ENCODE data around the gene HES1.
"Not testable (repeated sequence)": the region's sequence is repeated elsewhere in the genome, so short reads cannot be mapped to it uniquely, and the experiment has no call there.

The HES1 gene

DNA sequence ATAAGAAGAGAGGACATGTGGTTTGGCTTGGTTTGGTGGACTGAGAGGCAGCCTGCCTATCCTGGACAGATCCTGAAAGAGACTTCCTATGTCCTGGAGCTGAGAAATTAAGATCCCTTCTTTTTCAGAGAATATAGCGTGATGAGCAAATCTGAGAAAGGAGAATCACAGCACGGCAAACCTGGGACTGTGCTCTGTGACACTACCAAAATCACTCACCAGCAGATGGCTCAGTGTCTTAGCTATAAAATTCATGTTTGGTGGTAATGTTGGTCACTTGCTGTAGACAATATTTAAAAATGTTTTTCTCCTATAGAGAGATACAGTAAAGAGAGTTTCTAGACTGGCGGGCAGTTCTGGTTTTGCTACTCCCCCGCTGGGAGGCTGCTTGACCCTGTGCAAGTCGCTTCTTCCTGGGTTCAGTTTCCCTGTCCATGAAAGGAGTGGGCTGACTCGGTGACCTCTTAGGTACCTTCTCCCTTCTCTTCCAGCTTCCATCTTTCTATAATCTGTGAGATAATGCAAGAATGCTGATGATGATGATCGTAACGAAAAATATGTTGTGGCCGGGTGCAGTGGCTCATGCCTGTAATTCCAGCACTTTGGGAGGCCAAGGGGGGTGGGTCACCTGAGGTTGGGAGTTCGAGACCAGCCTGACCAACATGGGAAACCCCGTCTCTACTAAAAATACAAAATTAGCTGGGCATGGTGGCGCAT is 7.6 kb upstream of the HES1 start:
- no peak for DNase-seq (ENCODE audit: low read depth in 2 of 2)

DNA sequence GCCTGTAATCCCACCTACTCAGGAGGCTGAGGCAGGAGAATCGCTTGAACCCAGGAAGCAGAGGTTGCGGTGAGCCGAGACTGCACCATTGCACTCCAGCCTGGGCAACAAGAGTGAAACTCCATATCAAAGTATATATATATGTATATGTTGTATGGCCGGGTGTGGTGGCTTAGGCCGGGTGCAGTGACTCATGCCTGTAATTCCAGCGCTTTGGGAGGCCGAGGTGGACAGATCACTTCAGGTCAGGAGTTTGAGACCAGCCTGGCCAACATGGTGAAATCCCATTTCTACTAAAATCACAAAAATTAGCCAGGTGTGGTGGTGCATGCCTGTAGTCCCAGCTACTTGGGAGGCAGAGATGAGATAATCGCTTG is 7.0 kb upstream of the HES1 start:
- DNase-seq (ENCODE audit: low read depth in 2 of 2), result not testable (repeated sequence)

DNA sequence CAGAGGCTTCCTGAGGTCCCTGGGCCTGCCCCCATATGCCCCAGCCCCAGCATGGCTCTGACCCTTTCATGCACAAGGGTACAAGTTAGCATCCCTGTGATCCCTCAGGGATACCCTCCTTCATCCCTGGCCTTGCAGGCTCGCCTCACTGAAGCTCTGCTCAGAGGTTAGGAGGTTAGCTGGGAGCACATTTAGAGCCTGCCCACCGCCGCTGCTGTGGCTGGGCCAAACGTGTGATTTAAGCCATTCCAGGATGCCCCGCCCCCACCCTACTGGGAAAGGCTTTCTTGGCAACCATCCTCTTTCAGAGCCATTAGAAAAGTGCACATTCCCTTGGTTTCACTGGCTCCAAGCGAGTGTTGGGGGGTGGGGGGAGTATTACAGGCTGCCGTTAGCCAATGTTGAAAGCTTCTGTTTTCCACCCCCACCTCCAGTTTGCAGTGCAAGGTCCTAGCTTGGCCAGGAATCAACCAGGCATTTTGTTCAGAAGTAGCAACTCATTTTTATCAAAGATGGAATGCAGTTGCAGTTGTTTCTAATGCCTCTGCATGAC is 6.3 kb upstream of the HES1 start:
- DNase-seq (ENCODE audit: low read depth in 2 of 2), result no peak

DNA sequence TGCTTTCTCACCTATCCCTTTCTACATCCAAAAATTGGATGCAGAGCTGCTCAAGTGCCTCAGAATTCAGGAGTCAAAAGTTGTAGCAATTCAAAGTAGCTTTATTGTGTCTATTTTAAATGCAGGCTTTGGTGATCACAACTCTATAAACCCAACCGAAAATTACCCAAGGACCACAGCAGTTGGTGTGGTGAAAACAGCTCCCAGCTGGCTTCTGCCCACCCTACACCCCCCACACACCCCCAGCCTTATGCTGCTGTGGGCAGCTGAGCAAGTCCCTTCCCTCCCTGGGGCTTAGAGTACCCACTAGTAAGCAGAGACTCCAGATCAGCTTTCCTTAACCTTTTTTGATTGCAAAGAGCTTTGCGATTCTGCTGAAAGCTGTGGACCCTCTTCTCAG is 5.8 kb upstream of the HES1 start:
- DNase-seq (ENCODE audit: low read depth in 2 of 2), result no peak

- no peak for DNase-seq (ENCODE audit: low read depth in 2 of 2)
Observed at GRCh38 chr3:194130807-194131589, 5.0 kb upstream of the HES1 start.

GRCh38 chr3:194132465-194133286 is 3.3 kb upstream of the HES1 start:
- DNase-seq (ENCODE audit: low read depth in 2 of 2), result no peak

DNA sequence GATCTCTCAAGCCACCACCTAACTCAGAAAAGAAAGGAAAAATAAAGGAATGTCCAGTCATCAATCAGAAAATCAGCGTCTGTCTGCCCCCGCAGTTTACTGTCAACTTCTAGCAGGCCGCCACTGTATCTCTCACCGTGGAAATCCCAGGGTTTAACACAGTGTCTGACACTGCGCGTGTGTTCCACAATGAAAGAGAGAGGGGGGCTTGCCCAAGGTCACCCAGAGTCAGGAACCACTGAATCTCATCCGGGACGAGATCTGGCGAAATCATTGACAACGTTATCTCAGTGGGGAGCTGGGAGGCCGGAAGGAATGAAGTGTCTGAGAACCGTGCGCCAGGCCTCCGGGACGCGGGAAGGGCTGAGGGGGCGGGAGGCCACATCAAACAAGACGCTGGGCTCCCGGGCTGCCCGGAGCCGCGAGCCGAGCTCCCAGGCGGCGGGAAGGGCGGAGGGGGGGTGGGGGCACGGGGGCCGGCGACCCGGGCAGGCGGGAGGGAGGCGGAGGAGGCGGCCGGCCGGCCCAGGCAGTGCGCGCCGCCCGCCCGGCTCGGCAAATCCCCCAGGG is 2.2 kb upstream of the HES1 start:
- peak in 1 of 2 donors; percentile 32 for DNase-seq (ENCODE audit: low read depth in 2 of 2)

DNA sequence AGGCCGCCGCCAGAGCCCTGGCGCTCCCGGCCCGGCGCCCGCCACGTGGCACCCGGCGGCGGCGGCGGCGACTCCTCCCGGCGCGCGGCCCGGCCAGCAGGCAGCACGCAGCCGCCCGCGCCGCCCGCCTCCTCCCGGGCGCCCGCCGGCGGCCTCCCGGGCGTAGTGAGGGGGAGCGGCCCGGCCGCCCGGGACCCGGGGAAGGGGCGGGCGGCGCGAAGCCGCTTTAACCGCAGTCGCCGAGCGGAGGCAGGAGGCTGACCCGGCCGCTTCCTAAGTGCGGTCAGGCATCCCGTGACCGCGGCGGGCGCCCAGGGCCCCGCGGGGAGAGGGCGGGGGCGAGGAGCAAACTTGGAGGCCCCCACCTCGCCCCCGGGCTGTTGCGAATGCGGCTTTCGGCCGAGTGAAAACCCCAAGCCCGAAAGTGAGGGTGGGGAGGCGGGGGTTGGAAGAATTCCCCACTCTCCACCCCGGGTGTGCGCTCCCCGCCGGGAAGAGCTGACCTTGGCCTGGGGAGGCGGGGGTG is 1.7 kb upstream of the HES1 start:
- DNase-seq (ENCODE audit: low read depth in 2 of 2), result peak in 1 of 2 donors; percentile 57

- peak; percentile 73 to 75 for DNase-seq (ENCODE audit: low read depth in 2 of 2)
Observed at GRCh38 chr3:194134757-194135515, 1.0 kb upstream of the HES1 start.

- no peak for DNase-seq (ENCODE audit: low read depth in 2 of 2)
Observed at GRCh38 chr3:194135516-194135805, 487 bp upstream of the HES1 start.

GRCh38 chr3:194136519-194137007 is 615 bp downstream of the HES1 start:
- DNase-seq (ENCODE audit: low read depth in 2 of 2), result no peak

- no peak for DNase-seq (ENCODE audit: low read depth in 2 of 2)
Observed at GRCh38 chr3:194137008-194137505, 1.1 kb downstream of the HES1 start.

GRCh38 chr3:194137506-194138474 is 1.8 kb downstream of the HES1 start:
- DNase-seq (ENCODE audit: low read depth in 2 of 2), result peak in 1 of 2 donors; percentile 39

DNA sequence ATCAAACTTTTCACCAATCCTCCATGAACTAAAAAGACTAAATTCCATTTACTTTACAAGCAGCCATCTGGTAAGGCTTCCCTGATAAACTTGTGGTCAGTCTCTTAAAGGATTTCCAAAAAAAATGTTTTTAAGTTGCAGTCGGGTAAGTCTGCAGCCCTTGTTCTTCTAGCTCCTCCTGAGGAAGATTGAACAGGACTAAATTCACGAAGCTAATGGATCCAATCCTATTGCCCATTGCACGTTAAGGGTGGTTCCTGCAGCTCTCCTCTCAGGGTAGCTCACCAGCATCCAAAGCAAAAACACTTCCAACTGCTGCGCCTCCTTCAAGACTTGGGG is 2.8 kb downstream of the HES1 start:
- no peak for DNase-seq (ENCODE audit: low read depth in 2 of 2)

DNA sequence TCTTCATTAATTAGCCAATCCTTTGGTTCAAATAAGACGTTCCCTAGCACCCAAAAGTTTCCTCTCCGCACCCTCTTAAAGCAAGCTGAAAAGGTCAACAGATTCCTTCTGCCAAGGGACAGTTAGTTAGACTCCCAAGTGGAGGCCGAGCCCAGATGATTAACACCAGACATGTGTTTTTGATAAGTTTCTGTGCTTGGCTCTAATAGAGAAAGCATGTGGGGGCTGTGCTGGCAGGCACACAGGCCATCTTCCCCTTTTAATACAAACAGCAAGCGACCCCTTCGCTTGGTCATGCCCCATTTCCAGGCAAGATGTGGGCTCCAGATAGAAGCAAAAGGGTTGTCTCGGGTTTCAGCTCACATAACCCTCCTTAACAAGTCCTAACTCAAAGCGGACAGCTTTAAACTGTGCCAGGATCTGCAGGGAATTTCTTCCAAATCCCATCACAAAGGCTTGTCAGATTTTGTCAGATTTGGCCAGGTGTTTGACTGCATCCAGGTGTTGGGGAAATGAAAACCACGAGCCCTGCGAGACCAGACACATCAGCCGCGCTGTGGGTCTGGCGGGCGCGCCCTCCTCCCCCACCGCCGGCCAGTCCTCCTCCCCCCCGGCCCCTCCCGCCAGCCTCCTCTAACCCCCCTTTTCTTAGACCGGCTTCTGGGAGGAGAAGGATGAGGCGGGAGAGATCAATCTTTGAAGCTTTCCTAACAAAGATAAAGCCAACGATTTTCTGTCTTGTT is 3.3 kb downstream of the HES1 start:
- DNase-seq (ENCODE audit: low read depth in 2 of 2), result no peak

- DNase-seq (ENCODE audit: low read depth in 2 of 2), result no peak
Observed at GRCh38 chr3:194139814-194140391, 4.0 kb downstream of the HES1 start.

DNA sequence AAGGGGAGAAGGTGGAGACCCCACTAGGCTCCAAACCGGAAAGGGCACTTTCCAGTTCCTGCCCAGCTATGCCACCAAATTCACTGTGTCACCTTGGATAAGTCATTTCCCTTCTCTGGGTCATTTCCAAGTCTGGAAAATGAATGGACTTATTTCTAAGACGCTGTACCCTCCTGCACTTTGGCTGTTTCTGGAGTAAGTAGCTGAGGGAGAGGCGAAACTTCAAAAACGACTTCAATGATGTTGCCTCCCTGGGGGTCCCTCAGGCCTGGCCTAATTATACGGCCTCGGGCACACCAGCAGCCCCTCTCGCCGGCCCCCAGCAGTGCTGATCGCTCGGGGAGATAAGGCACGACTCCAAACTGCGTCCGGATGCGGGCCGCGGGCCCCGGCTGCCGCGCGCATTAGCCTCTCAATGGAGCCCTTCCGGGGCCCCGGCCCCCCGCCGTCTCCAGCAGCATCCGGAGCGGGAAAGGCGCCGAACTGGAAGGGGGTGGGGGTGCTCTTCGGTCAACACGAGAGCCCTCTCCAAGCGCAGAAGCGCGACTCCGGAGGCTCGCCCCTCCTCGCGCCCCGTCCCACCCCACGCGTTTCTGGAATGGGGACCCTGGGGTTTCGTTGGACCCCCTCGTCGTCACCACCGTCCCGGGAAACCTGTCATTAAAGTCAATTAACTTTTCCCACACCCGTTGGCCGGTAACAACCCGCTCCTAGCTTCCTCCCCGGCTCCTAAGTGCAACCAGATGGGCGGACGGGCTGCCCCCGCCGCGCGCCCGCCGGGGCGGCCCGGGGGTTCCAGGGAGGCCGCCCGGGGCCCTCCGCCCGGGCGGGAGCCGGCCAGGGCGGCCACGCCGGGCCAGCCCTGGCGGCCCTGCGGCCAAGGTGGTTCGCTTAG is 4.8 kb downstream of the HES1 start:
- DNase-seq (ENCODE audit: low read depth in 2 of 2), result peak in 1 of 2 donors; percentile 31

Measured in stimulated activated CD4-positive, alpha-beta T cell treated with anti-CD3 and anti-CD28 coated beads, Interleukin-1b, Interleukin-23, amount 100 ng/mL, for 4 hours (primary cell).